HepG2 (cell line): ENCODE results near the gene HLA-B. TPM values are rescaled to one million over a fixed set of nuclear protein-coding genes. Genes with fewer than 3 reads are reported as not detected.

Experiments
- microRNA-seq: library from miRNA; unstranded; fragments of <30 nt; microRNA quantifications from one replicate; pipeline ENCODE4, GENCODE V29; 2020
- polyA plus RNA-seq, 8 experiments: library from polyadenylated mRNA; depleted of rRNA in 3 of 8; stranded (reverse) in 7 of 8; unstranded in 1 of 8; fragments of >200 nt; fragmentation: Illumina TruSeq in 4 of 8; extraction: Trizol in 4 of 8; gene quantifications; 2 replicates each; pipeline versions ENCODE4 v1.2.1 to v1.2.3, GENCODE V29; 2011 to 2016; ENCODE audit warnings: low read depth in 4 of 8, missing spikeins in 1 of 8, mixed read lengths in 1 of 8; ENCODE audit not compliant: insufficient read depth in 1 of 8
- small RNA-seq, 3 experiments: library from RNA; depleted of rRNA; stranded (forward); fragments of <200 nt; gene quantifications; one replicate each; pipeline ENCODE3, GENCODE V24; 2012; ENCODE audit warnings: low read depth in 2 of 3, low replicate concordance in 1 of 3; ENCODE audit not compliant: insufficient read length in 3 of 3, insufficient read depth in 2 of 3
- total RNA-seq, 5 experiments: library from RNA; depleted of rRNA; stranded (reverse); fragments of >200 nt; fragmentation: Illumina TruSeq; extraction: Trizol; gene quantifications; 2 replicates each; pipeline ENCODE4 v1.2.3, GENCODE V29; 2016; ENCODE audit warnings: low read depth in 1 of 5

Gene HLA-B
- total and polyA plus RNA-seq, 2 of the 13 experiments (the other 11 are each of a cell fraction or from before 2014, with no cell fraction given): 35.3 to 88.9 TPM

Small RNA genes within 50 kb of the gene (microRNA-seq; reads per million reads assigned to microRNA genes)
- gene MIR6891: not detected

Small RNA genes within 50 kb of the gene (small RNA-seq; reads per million reads assigned to genes)
- 0 to 0.33 (median 0) reads per million in 3 experiments for gene HLA-S
- gene MIR6891: 0 reads per million in 3 experiments
- 0 reads per million in 3 experiments for gene RF00019
- 0 reads per million in 3 experiments for gene RNU6-283P

Other genes starting within 250 kb of the HLA-B start
- not detected in 2 replicates for gene C6orf15, start 244.6 kb downstream of the HLA-B start, total RNA-seq (2016; rRNA removed; fragmentation: Illumina TruSeq; extraction: Trizol)
- not detected in 2 replicates for gene C6orf15, start 244.6 kb downstream of the HLA-B start, polyA plus RNA-seq (2011; rRNA removed)
- gene PSORS1C1, start 242.4 kb downstream of the HLA-B start, total RNA-seq (2016; rRNA removed; fragmentation: Illumina TruSeq; extraction: Trizol): 0.02 TPM in 1 of 2 replicates, not detected in the other
- 0.01 and 0.24 TPM in 2 replicates for gene PSORS1C1, start 242.4 kb downstream of the HLA-B start, polyA plus RNA-seq (2011; rRNA removed)
- not detected in 2 replicates for gene CDSN, start 236.7 kb downstream of the HLA-B start, total RNA-seq (2016; rRNA removed; fragmentation: Illumina TruSeq; extraction: Trizol)
- gene CDSN, start 236.7 kb downstream of the HLA-B start, polyA plus RNA-seq (2011; rRNA removed): not detected in 2 replicates
- gene PSORS1C2, start 218.1 kb downstream of the HLA-B start, total RNA-seq (2016; rRNA removed; fragmentation: Illumina TruSeq; extraction: Trizol): not detected in 2 replicates
- gene PSORS1C2, start 218.1 kb downstream of the HLA-B start, polyA plus RNA-seq (2011; rRNA removed): not detected in 2 replicates
- 20.2 and 28.2 TPM in 2 replicates for gene CCHCR1, start 199.4 kb downstream of the HLA-B start, total RNA-seq (2016; rRNA removed; fragmentation: Illumina TruSeq; extraction: Trizol)
- 14.6 and 17.2 TPM in 2 replicates for gene CCHCR1, start 199.4 kb downstream of the HLA-B start, polyA plus RNA-seq (2011; rRNA removed)
- 20.5 and 22.2 TPM in 2 replicates for gene TCF19, start 198.6 kb downstream of the HLA-B start, total RNA-seq (2016; rRNA removed; fragmentation: Illumina TruSeq; extraction: Trizol)
- gene TCF19, start 198.6 kb downstream of the HLA-B start, polyA plus RNA-seq (2011; rRNA removed): 4.2 and 4.9 TPM in 2 replicates
- gene POU5F1, start 186.5 kb downstream of the HLA-B start, total RNA-seq (2016; rRNA removed; fragmentation: Illumina TruSeq; extraction: Trizol): 1.2 and 2.5 TPM in 2 replicates
- 6.8 and 7.2 TPM in 2 replicates for gene POU5F1, start 186.5 kb downstream of the HLA-B start, polyA plus RNA-seq (2011; rRNA removed)
- 31.5 and 77.1 TPM in 2 replicates for gene HLA-C, start 85.1 kb downstream of the HLA-B start, total RNA-seq (2016; rRNA removed; fragmentation: Illumina TruSeq; extraction: Trizol)
- 155 and 225 TPM in 2 replicates for gene HLA-C, start 85.1 kb downstream of the HLA-B start, polyA plus RNA-seq (2011; rRNA removed)
- gene MICA, start 46.4 kb upstream of the HLA-B start, total RNA-seq (2016; rRNA removed; fragmentation: Illumina TruSeq; extraction: Trizol): 20.5 and 38.1 TPM in 2 replicates
- 21.6 and 29.3 TPM in 2 replicates for gene MICA, start 46.4 kb upstream of the HLA-B start, polyA plus RNA-seq (2011; rRNA removed)
- gene MICB, start 141.0 kb upstream of the HLA-B start, total RNA-seq (2016; rRNA removed; fragmentation: Illumina TruSeq; extraction: Trizol): 9.0 and 12.5 TPM in 2 replicates
- 12.8 and 15.4 TPM in 2 replicates for gene MICB, start 141.0 kb upstream of the HLA-B start, polyA plus RNA-seq (2011; rRNA removed)
- gene MCCD1, start 171.8 kb upstream of the HLA-B start, total RNA-seq (2016; rRNA removed; fragmentation: Illumina TruSeq; extraction: Trizol): 0.15 and 0.36 TPM in 2 replicates
- 0.09 TPM in 1 of 2 replicates, not detected in the other for gene MCCD1, start 171.8 kb upstream of the HLA-B start, polyA plus RNA-seq (2011; rRNA removed)
- gene DDX39B, start 184.8 kb upstream of the HLA-B start, total RNA-seq (2016; rRNA removed; fragmentation: Illumina TruSeq; extraction: Trizol): 570 and 737 TPM in 2 replicates
- gene DDX39B, start 184.8 kb upstream of the HLA-B start, polyA plus RNA-seq (2011; rRNA removed): 650 and 678 TPM in 2 replicates
- gene ATP6V1G2, start 189.4 kb upstream of the HLA-B start, total RNA-seq (2016; rRNA removed; fragmentation: Illumina TruSeq; extraction: Trizol): 0.27 TPM in 1 of 2 replicates, not detected in the other
- 0.83 and 1.2 TPM in 2 replicates for gene ATP6V1G2, start 189.4 kb upstream of the HLA-B start, polyA plus RNA-seq (2011; rRNA removed)
- 13.9 and 19.5 TPM in 2 replicates for gene NFKBIL1, start 190.4 kb upstream of the HLA-B start, total RNA-seq (2016; rRNA removed; fragmentation: Illumina TruSeq; extraction: Trizol)
- 9.7 and 13.7 TPM in 2 replicates for gene NFKBIL1, start 190.4 kb upstream of the HLA-B start, polyA plus RNA-seq (2011; rRNA removed)
- gene LTA, start 215.1 kb upstream of the HLA-B start, total RNA-seq (2016; rRNA removed; fragmentation: Illumina TruSeq; extraction: Trizol): not detected in 2 replicates
- 0.09 TPM in 1 of 2 replicates, not detected in the other for gene LTA, start 215.1 kb upstream of the HLA-B start, polyA plus RNA-seq (2011; rRNA removed)
- not detected in 2 replicates for gene TNF, start 218.4 kb upstream of the HLA-B start, total RNA-seq (2016; rRNA removed; fragmentation: Illumina TruSeq; extraction: Trizol)
- not detected in 2 replicates for gene TNF, start 218.4 kb upstream of the HLA-B start, polyA plus RNA-seq (2011; rRNA removed)
- gene LTB, start 225.2 kb upstream of the HLA-B start, total RNA-seq (2016; rRNA removed; fragmentation: Illumina TruSeq; extraction: Trizol): 0.22 TPM in 1 of 2 replicates, not detected in the other
- gene LTB, start 225.2 kb upstream of the HLA-B start, polyA plus RNA-seq (2011; rRNA removed): 0.09 and 0.30 TPM in 2 replicates
- gene LST1, start 229.1 kb upstream of the HLA-B start, total RNA-seq (2016; rRNA removed; fragmentation: Illumina TruSeq; extraction: Trizol): not detected in 2 replicates
- gene LST1, start 229.1 kb upstream of the HLA-B start, polyA plus RNA-seq (2011; rRNA removed): not detected in 2 replicates
- gene NCR3, start 235.8 kb upstream of the HLA-B start, total RNA-seq (2016; rRNA removed; fragmentation: Illumina TruSeq; extraction: Trizol): not detected in 2 replicates
- gene NCR3, start 235.8 kb upstream of the HLA-B start, polyA plus RNA-seq (2011; rRNA removed): not detected in 2 replicates